ENCODE data around the gene APBB2. TPM values are rescaled to one million over a fixed set of nuclear protein-coding genes. Genes with fewer than 3 reads are reported as not detected.
"Not testable (repeated sequence)": the region's sequence is repeated elsewhere in the genome, so short reads cannot be mapped to it uniquely, and the experiment has no call there.

The APBB2 gene
- total and polyA plus RNA-seq, 2 experiments from 2014 or later = 35.8 to 74.8 TPM

DNA sequence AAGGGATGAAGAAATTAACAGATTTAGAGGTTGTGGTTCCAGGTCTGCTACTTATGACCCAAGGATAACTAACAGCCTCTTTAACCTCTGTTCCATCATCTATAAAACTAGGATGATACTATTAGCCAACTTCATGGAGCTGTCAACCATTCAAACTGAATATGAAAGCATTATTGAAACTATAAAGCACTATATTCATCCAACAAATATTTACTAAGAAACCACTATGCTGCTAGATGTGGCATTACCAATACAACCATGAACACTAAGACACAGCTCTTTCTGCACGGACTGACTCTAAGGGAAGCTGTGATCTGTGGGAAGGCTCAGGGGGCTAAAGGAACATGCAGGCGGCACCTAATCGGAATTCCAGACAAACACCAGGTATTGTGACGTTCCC, 66.0 kb downstream of the APBB2 start:
- no peaks in the 10 kb centered on the region for H3K27me3 Mint-ChIP-seq (ENCODE audit: insufficient read depth, low read depth, poor library complexity)
- H3K27ac Mint-ChIP-seq = peak overlapping the region; percentile 13; the same call in 1 of the 2 replicates
- Histone ChIP-seq H3K27ac (ENCODE audit: low read depth) (no peak overlapping the region), H3F3A (replicated peaks; ENCODE audit: low read depth) (no peaks in the 10 kb centered on the region), H3K4me3 (no peak overlapping the region), H2AFZ (no peak overlapping the region), H3K79me2 (replicated peaks; ENCODE audit: insufficient read depth) (peaks cover 52% of the 10 kb centered on the region), H3K4me2 (no peak overlapping the region), H3K9me2 (ENCODE audit: insufficient read depth) (no peaks in the 10 kb centered on the region), H3K4me1 (ENCODE audit: insufficient read depth) (peaks cover 25% of the 10 kb centered on the region), H4K20me1 (replicated peaks; ENCODE audit: insufficient read depth) (no peaks in the 10 kb centered on the region), H3K27me3 (ENCODE audit: insufficient read depth) (no peaks in the 10 kb centered on the region), H3K36me3 (ENCODE audit: insufficient read depth) (no peaks in the 10 kb centered on the region)
- peaks cover 22% of the 10 kb centered on the region for H3K4me1 Mint-ChIP-seq
- H3K36me3 Mint-ChIP-seq (ENCODE audit: low read depth) = no peaks in the 10 kb centered on the region
- H3K4me3 Mint-ChIP-seq = no peak overlapping the region
- ATAC-seq (no peak), DNase-seq (ENCODE audit: low spot score) (no peak)
- no peak for TF ChIP-seq ZNF331 (CRISPR knock-in tag; IDR thresholded peaks at IDR 0.05; ENCODE audit: low read depth)
- no peak for TF ChIP-seq POLR2AphosphoS5 (IDR thresholded peaks at IDR 0.05; ENCODE audit: low read depth)
- no peaks in the 10 kb centered on the region for H3K9me3 Mint-ChIP-seq

DNA sequence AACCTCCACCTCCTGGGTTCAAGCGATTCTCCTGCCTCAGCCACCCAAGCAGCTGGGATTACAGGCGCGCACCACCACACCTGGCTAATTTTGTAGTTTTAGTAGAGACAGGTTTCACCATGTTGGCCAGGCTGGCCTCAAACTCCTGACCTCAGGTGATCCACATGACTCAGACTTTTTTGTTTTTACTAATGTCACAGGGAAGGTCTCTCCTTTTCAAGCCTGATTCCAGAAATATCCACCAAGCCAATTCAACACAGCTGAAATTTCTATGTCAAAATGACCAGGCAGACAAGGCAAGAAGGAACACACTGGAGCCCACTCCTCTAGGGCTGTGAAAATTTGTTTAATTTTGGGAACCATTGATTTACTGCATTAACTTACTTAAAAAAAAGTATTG, 66.8 kb downstream of the APBB2 start:
- not testable (repeated sequence) for H3K36me3 ChIP-seq (ENCODE audit: insufficient read depth); H3K4me3 ChIP-seq; H3K36me3 Mint-ChIP-seq (ENCODE audit: low read depth); ATAC-seq; H3K9me3 Mint-ChIP-seq; H3K4me2 ChIP-seq; H4K20me1 ChIP-seq (replicated peaks; ENCODE audit: insufficient read depth); H3K27me3 Mint-ChIP-seq (ENCODE audit: insufficient read depth, low read depth, poor library complexity); H3K4me3 Mint-ChIP-seq; H3K27me3 ChIP-seq (ENCODE audit: insufficient read depth); DNase-seq (ENCODE audit: low spot score); H3F3A ChIP-seq (replicated peaks; ENCODE audit: low read depth); H3K9me2 ChIP-seq (ENCODE audit: insufficient read depth); H2AFZ ChIP-seq
- Mint-ChIP-seq H3K4me1 (peaks cover 26% of the 10 kb centered on the region), H3K27ac (peak overlapping the region; percentile 25; the same call in 1 of the 2 replicates)
- Histone ChIP-seq H3K79me2 (replicated peaks; ENCODE audit: insufficient read depth) (peaks cover 50% of the 10 kb centered on the region), H3K27ac (ENCODE audit: low read depth) (0 out of 2 replicates have a peak overlapping the region, but pooled peaks have one; percentile 21), H3K4me1 (ENCODE audit: insufficient read depth) (peaks cover 25% of the 10 kb centered on the region)

DNA sequence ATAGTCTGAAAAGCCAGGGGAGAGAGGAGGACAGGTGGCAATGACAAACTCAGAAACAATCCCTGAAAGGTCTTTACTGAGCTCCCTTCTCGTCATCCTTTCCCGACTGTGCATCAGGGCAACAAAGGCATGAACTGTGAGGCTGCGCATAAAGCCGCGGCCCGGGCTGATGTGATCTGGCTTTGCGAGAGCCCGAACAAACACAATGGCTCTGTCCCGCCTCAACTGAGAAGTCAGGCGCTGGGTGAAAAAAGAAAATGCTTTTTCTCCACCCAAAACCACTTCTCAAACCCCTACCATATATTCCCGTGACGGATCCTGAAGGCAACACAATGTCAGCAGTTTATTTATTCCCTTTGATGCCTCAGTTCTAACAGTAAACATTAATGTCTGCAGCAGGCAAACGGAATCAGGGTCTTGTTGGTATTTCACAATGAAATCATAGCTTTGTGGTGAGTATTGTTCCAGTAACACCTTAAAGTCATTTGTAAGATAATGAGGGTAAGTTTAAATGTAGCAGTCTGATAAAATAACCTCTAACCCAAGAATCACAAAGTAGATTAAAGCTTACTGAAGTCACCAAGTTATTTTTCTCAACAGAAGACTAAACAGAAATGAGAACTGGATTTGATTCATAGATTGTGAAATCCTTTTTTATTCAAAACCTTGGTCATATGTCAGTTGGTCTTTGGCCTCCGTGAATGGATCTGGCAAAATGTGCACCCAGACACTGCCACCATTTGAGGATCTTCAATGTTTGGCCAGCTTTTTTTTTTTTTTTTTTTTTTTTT, 67.4 kb downstream of the APBB2 start:
- Histone ChIP-seq H3K4me1 (ENCODE audit: insufficient read depth) (peaks cover 25% of the 10 kb centered on the region), H3K9me2 (ENCODE audit: insufficient read depth) (no peaks in the 10 kb centered on the region), H3K27me3 (ENCODE audit: insufficient read depth) (no peaks in the 10 kb centered on the region), H3F3A (replicated peaks; ENCODE audit: low read depth) (no peaks in the 10 kb centered on the region), H4K20me1 (replicated peaks; ENCODE audit: insufficient read depth) (no peaks in the 10 kb centered on the region), H3K27ac (ENCODE audit: low read depth) (peak overlapping the region; percentile 21), H3K4me2 (0 out of 2 replicates have a peak overlapping the region, but pooled peaks have one; percentile 2), H3K36me3 (ENCODE audit: insufficient read depth) (no peaks in the 10 kb centered on the region), H3K79me2 (replicated peaks; ENCODE audit: insufficient read depth) (peaks cover 50% of the 10 kb centered on the region), H2AFZ (no peak overlapping the region), H3K4me3 (no peak overlapping the region)
- Mint-ChIP-seq H3K4me3 (no peak overlapping the region), H3K9me3 (no peaks in the 10 kb centered on the region), H3K4me1 (peaks cover 26% of the 10 kb centered on the region), H3K27me3 (ENCODE audit: insufficient read depth, low read depth, poor library complexity) (no peaks in the 10 kb centered on the region), H3K36me3 (ENCODE audit: low read depth) (peaks cover 2% of the 10 kb centered on the region; the same call in 1 of the 3 replicates), H3K27ac (peak overlapping the region; percentile 81)
- DNase-seq (ENCODE audit: low spot score) = peak; percentile 48
- ATAC-seq = peak; percentile 86
- TF ChIP-seq, protein P1, sequence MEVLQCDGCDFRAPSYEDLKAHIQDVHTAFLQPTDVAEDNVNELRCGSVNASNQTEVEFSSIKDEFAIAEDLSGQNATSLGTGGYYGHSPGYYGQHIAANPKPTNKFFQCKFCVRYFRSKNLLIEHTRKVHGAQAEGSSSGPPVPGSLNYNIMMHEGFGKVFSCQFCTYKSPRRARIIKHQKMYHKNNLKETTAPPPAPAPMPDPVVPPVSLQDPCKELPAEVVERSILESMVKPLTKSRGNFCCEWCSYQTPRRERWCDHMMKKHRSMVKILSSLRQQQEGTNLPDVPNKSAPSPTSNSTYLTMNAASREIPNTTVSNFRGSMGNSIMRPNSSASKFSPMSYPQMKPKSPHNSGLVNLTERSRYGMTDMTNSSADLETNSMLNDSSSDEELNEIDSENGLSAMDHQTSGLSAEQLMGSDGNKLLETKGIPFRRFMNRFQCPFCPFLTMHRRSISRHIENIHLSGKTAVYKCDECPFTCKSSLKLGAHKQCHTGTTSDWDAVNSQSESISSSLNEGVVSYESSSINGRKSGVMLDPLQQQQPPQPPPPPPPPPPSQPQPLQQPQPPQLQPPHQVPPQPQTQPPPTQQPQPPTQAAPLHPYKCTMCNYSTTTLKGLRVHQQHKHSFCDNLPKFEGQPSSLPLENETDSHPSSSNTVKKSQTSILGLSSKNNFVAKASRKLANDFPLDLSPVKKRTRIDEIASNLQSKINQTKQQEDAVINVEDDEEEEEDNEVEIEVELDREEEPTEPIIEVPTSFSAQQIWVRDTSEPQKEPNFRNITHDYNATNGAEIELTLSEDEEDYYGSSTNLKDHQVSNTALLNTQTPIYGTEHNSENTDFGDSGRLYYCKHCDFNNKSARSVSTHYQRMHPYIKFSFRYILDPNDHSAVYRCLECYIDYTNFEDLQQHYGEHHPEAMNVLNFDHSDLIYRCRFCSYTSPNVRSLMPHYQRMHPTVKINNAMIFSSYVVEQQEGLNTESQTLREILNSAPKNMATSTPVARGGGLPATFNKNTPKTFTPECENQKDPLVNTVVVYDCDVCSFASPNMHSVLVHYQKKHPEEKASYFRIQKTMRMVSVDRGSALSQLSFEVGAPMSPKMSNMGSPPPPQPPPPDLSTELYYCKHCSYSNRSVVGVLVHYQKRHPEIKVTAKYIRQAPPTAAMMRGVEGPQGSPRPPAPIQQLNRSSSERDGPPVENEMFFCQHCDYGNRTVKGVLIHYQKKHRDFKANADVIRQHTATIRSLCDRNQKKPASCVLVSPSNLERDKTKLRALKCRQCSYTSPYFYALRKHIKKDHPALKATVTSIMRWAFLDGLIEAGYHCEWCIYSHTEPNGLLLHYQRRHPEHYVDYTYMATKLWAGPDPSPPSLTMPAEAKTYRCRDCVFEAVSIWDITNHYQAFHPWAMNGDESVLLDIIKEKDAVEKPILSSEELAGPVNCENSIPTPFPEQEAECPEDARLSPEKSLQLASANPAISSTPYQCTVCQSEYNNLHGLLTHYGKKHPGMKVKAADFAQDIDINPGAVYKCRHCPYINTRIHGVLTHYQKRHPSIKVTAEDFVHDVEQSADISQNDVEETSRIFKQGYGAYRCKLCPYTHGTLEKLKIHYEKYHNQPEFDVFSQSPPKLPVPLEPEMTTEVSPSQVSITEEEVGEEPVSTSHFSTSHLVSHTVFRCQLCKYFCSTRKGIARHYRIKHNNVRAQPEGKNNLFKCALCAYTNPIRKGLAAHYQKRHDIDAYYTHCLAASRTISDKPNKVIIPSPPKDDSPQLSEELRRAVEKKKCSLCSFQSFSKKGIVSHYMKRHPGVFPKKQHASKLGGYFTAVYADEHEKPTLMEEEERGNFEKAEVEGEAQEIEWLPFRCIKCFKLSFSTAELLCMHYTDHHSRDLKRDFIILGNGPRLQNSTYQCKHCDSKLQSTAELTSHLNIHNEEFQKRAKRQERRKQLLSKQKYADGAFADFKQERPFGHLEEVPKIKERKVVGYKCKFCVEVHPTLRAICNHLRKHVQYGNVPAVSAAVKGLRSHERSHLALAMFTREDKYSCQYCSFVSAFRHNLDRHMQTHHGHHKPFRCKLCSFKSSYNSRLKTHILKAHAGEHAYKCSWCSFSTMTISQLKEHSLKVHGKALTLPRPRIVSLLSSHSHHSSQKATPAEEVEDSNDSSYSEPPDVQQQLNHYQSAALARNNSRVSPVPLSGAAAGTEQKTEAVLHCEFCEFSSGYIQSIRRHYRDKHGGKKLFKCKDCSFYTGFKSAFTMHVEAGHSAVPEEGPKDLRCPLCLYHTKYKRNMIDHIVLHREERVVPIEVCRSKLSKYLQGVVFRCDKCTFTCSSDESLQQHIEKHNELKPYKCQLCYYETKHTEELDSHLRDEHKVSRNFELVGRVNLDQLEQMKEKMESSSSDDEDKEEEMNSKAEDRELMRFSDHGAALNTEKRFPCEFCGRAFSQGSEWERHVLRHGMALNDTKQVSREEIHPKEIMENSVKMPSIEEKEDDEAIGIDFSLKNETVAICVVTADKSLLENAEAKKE (CRISPR knock-in tag; IDR thresholded peaks at IDR 0.05) = no peak
- TF ChIP-seq EZH2phosphoT487 (IDR thresholded peaks at IDR 0.05; ENCODE audit: unreplicated experiment) (no peak), ZNF331 (CRISPR knock-in tag; IDR thresholded peaks at IDR 0.05; ENCODE audit: low read depth) (no peak), ZNF114 (CRISPR knock-in tag; IDR thresholded peaks at IDR 0.05) (no peak), POLR2AphosphoS5 (IDR thresholded peaks at IDR 0.05; ENCODE audit: low read depth) (no peak), NANOG (IDR thresholded peaks at IDR 0.05; ENCODE audit: borderline replicate concordance) (no peak)
